Measurements from ENCODE around the gene SBF1. TPM values are rescaled to one million over a fixed set of nuclear protein-coding genes. Genes with fewer than 3 reads are reported as not detected.
A peak's percentile ranks its signal among the peaks of the same experiment; 100 is the strongest.

The SBF1 gene
- total and polyA plus RNA-seq, 11 donors = 38.2 to 91.8 (median 63.2) TPM

DNA sequence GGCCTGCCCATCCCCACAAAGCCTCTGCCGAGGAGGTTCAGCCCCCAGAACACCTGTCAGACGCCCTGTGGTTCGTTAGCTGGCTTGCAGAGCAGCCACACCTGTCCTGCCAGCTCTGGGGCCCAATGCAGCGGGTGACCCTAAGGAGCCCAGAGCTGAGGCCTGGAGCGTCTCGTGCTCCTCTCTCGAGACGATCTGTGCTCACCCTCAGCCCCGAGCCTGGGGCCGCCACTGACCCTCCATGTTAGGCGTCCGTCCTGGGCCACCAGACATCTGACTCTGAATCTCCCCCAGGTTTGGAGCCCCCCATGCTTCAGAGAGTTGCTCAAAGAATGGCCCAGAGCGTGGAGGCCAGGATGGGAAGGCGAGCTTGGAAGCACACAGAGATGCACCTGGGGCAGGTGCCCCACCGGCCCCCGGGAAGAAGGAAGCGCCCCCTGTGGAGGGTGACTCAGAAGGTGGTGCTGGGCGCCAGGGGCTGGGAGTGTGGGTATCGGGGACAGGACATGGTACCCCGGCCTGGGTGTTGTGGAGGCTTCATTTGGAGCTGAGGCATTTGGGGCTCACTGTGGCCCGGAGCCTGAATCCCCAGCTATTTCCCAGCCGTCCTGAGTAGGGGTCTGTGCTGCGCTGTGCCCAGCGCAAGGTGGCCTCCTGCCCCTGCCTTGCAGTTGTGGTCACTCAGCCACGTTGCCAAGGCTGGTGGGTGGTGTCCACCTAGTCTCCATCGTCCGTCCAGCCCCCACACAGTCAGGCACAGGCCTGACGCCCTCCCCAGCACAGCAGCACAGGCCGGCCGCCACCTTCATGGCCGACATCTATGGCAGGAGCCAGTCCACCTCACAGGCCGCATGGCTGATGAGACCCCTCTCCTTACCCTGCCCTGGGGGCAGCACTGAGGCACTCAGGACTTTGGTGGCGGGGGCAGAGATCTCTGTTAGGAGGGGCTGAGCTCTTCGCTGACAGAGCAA, 36.2 kb downstream of the SBF1 start:
- no peak for ATAC-seq
- DNase-seq = peak in 2 of 5 donors; percentile 22 to 52
- Histone ChIP-seq H3K9me3 (no peaks in the 10 kb centered on the region), H3K27ac (no peak overlapping the region), H3K4me1 (no peaks in the 10 kb centered on the region), H3K4me3 (no peak overlapping the region), H3K27me3 (no peaks in the 10 kb centered on the region), H3K36me3 (peaks cover 0 to 79% (median 65%) of the 10 kb centered on the region in 9 donors)
- intact Hi-C loops (cut with DNase I) = loop anchor here in 1 of 10 donors (10.0 kb wide), 1 partner anchor 56 kb away; no protein-coding TSS in a partner anchor
- WGBS, 4 donors = 89 to 94% (median 91%) methylated on average over 26 to 34 of the region's 34 CpGs
- TF ChIP-seq, protein P1, sequence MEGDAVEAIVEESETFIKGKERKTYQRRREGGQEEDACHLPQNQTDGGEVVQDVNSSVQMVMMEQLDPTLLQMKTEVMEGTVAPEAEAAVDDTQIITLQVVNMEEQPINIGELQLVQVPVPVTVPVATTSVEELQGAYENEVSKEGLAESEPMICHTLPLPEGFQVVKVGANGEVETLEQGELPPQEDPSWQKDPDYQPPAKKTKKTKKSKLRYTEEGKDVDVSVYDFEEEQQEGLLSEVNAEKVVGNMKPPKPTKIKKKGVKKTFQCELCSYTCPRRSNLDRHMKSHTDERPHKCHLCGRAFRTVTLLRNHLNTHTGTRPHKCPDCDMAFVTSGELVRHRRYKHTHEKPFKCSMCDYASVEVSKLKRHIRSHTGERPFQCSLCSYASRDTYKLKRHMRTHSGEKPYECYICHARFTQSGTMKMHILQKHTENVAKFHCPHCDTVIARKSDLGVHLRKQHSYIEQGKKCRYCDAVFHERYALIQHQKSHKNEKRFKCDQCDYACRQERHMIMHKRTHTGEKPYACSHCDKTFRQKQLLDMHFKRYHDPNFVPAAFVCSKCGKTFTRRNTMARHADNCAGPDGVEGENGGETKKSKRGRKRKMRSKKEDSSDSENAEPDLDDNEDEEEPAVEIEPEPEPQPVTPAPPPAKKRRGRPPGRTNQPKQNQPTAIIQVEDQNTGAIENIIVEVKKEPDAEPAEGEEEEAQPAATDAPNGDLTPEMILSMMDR (IDR thresholded peaks at IDR 0.05) = no peak
- TF ChIP-seq POLR2A (IDR thresholded peaks at IDR 0.05) = no peak

DNA sequence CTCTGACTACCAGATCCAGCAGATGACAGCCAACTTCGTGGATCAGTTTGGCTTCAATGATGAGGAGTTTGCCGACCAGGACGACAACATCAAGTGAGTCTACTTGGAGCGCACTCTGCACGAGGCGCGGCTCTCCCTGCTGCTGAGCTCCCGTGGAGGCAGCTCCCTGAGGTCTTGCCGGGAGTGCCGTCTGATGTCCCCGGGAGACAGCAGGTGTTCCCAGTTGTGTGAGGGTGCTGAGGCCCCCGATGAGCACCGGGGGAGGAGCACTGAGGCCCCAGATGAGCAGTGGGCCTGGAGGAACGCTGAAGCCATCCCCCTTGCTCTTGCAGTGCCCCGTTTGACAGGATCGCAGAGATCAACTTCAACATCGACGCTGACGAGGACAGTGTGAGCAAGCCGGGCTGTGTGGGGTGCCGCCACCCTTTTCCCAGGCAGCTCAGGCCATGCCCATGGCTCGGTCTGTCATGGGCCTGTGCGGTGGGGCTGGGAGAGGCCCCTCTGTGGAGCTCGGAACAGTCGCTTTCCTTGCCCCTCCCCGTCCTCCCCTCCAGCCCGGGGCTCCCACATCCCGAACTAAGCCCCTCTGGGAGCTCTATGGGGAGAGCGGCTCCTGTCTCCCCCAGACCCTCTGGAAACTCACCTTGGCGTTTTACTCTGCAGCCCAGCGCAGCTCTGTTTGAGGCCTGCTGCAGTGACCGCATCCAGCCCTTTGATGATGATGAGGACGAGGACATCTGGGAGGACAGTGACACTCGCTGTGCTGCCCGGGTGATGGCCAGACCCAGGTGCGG, 37.1 kb downstream of the SBF1 start:
- no peaks in the 10 kb centered on the region for H3K9me3 ChIP-seq
- H3K4me3 ChIP-seq = no peak overlapping the region
- no peaks in the 10 kb centered on the region for H3K27me3 ChIP-seq
- H3K27ac ChIP-seq = no peak overlapping the region
- peaks cover 0 to 78% (median 68%) of the 10 kb centered on the region in 9 donors for H3K36me3 ChIP-seq
- peak in 1 of 5 donors; percentile 60 for DNase-seq
- 85 to 91% (median 89%) methylated on average over 29 to 36 of the region's 36 CpGs for WGBS, 4 donors
- TF ChIP-seq POLR2A (IDR thresholded peaks at IDR 0.05) = no peak
- TF ChIP-seq, protein P1 (IDR thresholded peaks at IDR 0.05) = no peak
- ATAC-seq = no peak
- H3K4me1 ChIP-seq = no peaks in the 10 kb centered on the region
- intact Hi-C loops (cut with DNase I) = loop anchor here in 1 of 10 donors (10.0 kb wide), 1 partner anchor 57 kb away; no protein-coding TSS in a partner anchor

DNA sequence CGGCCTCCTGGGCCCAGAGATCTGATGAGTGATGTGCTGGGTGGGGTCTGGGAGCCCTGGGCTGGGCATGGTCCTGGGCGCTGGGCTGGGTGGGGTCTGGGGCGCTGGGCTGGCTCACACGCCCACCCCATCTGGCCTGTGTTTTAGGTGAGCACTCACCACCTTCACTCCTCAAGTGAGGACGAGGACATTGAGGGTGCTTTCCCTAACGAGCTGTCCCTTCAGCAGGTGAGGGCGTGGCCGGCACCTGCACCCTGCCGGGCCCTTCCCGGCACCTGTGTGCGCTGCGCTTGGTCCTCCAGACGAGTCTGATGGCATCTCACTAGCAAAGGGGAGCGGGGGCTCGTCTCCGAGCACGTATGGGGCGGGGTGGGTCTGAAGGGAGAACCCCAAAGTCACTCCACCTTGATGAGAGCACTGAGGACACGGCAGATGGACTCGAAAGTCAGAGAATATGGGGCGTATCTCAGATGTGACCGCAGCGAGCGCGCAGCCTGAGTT, 37.9 kb downstream of the SBF1 start:
- intact Hi-C loops (cut with DNase I) = loop anchor here in 1 of 10 donors (10.0 kb wide), 1 partner anchor 58 kb away; no protein-coding TSS in a partner anchor
- 91 to 94% (median 93%) methylated on average over 20 to 25 of the region's 25 CpGs for WGBS, 4 donors
- H3K4me3 ChIP-seq = no peak overlapping the region

More for the DNA sequence above, 37.9 kb downstream of the SBF1 start:
- H3K36me3 ChIP-seq = peaks cover 0 to 83% (median 76%) of the 10 kb centered on the region in 9 donors
- H3K27ac ChIP-seq = no peak overlapping the region
- H3K4me1 ChIP-seq = no peaks in the 10 kb centered on the region
- ATAC-seq (peak in 1 of 4 donors; percentile 7), DNase-seq (peak in 1 of 5 donors; percentile 44)
- H3K9me3 ChIP-seq = no peaks in the 10 kb centered on the region
- H3K27me3 ChIP-seq = no peaks in the 10 kb centered on the region
- TF ChIP-seq, protein P1 (IDR thresholded peaks at IDR 0.05) = no peak
- no peak for TF ChIP-seq POLR2A (IDR thresholded peaks at IDR 0.05)

Data from heart left ventricle (tissue), 16 donors.